A549 (cell line): Measurements from ENCODE around the gene CEP164.

Experiments
- CBX8 ChIP-seq: fragments of 200-600 bp; sonication (generic); IDR thresholded peaks from 2 replicates; pipeline ENCODE4 v1.6.1; 2016
- FOSL2 ChIP-seq, 2 experiments: fragments of 450-650 bp in 1 of 2; fragments of >200 bp in 1 of 2; sonication (Bioruptor Twin) in 1 of 2; formaldehyde crosslinking; IDR thresholded peaks; 2 replicates each; pipeline versions ENCODE4 v1.5.0 to v1.6.1; 2016 to 2020; ENCODE audit warnings: mild to moderate bottlenecking in 1 of 2, moderate library complexity in 1 of 2
- HDAC2 ChIP-seq: fragments of 200-600 bp; sonication (generic); IDR thresholded peaks from 2 replicates; pipeline ENCODE4 v1.6.1; 2016
- MAFK ChIP-seq: fragments of 450-650 bp; IDR thresholded peaks from 2 replicates; pipeline ENCODE4 v1.6.1; 2014; ENCODE audit not compliant: partially characterized antibody
- POLR2A ChIP-seq: IDR thresholded peaks from 2 replicates; pipeline ENCODE4 v1.6.1; 2012; ENCODE audit warnings: mild to moderate bottlenecking, low read length
- RAD21 ChIP-seq, 2 experiments: fragments of >200 bp in 1 of 2; sonication (Bioruptor Twin) in 1 of 2; formaldehyde crosslinking in 1 of 2; IDR thresholded peaks in 1 of 2; conservative IDR thresholded peaks in 1 of 2; 2 replicates in 1 of 2; 3 replicates in 1 of 2; pipeline ENCODE4 v1.6.1; 2012 to 2018; ENCODE audit warnings: inconsistent platforms in 1 of 2
- RCOR1 ChIP-seq: fragments of 150-350 bp; IDR thresholded peaks from 2 replicates; pipeline ENCODE4 v1.6.1; 2014; ENCODE audit warnings: antibody characterized with exemption, low read length, low read depth
- RNF2 ChIP-seq: fragments of 200-600 bp; sonication (generic); IDR thresholded peaks from 2 replicates; pipeline ENCODE4 v1.6.1; 2016; ENCODE audit warnings: low read depth, mild to moderate bottlenecking, antibody characterized with exemption, moderate library complexity, borderline replicate concordance
- ZNF302 ChIP-seq: fragments of 250-450 bp; sonication (Bioruptor Pico); IDR thresholded peaks from 2 replicates; pipeline ENCODE4 v1.9.0; 2021; ENCODE audit warnings: inconsistent platforms, mild to moderate bottlenecking, moderate library complexity
- TF ChIP-seq, protein P1 (sequence below): fragments of 450-650 bp; IDR thresholded peaks from 2 replicates; pipeline ENCODE4 v1.6.1; 2014; ENCODE audit warnings: antibody characterized with exemption
- TF ChIP-seq, protein P2 (sequence below): fragments of >200 bp; sonication (Bioruptor Twin); formaldehyde crosslinking; IDR thresholded peaks from 3 replicates; pipeline ENCODE4 v1.5.1; 2016
- TF ChIP-seq, protein P3 (sequence below): fragments of 200-600 bp; sonication (generic); IDR thresholded peaks from 2 replicates; pipeline ENCODE4 v1.6.1; 2016; ENCODE audit warnings: antibody characterized with exemption, mild to moderate bottlenecking, moderate library complexity

DNA sequence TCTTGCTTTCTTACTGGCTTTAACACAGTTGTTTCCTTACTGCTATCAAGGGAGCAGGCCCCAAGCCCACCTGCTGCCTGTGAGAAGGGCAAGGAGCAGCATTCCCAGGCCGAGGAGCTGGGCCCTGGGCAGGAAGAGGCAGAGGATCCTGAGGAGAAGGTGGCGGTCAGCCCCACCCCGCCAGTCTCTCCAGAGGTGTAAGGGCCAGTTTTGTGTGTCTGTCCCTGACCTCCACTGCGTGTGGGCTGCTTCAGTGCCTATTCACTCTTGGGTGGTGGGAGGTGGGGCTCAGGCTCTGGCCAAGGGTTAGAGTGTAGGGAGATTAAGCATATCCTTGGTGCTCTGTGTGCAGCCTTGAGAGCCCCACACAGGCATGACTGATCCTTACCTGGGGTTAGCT, 55.1 kb downstream of the CEP164 start:
- TF ChIP-seq RAD21 (conservative IDR thresholded peaks at IDR 0.05 in 1 of 2, IDR thresholded peaks at IDR 0.05 in 1 of 2) (no peak), MAFK (no peak), ZNF302 (CRISPR knock-in tag) (no peak), POLR2A (no peak), FOSL2 (IDR thresholded peaks at IDR 0.05) (no peak), FOSL2 (CRISPR knock-in tag; IDR thresholded peaks at IDR 0.05) (no peak), HDAC2 (no peak), RCOR1 (no peak), CBX8 (no peak), RNF2 (no peak)
- TF ChIP-seq, protein P1, sequence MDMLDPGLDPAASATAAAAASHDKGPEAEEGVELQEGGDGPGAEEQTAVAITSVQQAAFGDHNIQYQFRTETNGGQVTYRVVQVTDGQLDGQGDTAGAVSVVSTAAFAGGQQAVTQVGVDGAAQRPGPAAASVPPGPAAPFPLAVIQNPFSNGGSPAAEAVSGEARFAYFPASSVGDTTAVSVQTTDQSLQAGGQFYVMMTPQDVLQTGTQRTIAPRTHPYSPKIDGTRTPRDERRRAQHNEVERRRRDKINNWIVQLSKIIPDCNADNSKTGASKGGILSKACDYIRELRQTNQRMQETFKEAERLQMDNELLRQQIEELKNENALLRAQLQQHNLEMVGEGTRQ: no peak
- TF ChIP-seq, protein P2, sequence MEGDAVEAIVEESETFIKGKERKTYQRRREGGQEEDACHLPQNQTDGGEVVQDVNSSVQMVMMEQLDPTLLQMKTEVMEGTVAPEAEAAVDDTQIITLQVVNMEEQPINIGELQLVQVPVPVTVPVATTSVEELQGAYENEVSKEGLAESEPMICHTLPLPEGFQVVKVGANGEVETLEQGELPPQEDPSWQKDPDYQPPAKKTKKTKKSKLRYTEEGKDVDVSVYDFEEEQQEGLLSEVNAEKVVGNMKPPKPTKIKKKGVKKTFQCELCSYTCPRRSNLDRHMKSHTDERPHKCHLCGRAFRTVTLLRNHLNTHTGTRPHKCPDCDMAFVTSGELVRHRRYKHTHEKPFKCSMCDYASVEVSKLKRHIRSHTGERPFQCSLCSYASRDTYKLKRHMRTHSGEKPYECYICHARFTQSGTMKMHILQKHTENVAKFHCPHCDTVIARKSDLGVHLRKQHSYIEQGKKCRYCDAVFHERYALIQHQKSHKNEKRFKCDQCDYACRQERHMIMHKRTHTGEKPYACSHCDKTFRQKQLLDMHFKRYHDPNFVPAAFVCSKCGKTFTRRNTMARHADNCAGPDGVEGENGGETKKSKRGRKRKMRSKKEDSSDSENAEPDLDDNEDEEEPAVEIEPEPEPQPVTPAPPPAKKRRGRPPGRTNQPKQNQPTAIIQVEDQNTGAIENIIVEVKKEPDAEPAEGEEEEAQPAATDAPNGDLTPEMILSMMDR: no peak
- TF ChIP-seq, protein P3, sequence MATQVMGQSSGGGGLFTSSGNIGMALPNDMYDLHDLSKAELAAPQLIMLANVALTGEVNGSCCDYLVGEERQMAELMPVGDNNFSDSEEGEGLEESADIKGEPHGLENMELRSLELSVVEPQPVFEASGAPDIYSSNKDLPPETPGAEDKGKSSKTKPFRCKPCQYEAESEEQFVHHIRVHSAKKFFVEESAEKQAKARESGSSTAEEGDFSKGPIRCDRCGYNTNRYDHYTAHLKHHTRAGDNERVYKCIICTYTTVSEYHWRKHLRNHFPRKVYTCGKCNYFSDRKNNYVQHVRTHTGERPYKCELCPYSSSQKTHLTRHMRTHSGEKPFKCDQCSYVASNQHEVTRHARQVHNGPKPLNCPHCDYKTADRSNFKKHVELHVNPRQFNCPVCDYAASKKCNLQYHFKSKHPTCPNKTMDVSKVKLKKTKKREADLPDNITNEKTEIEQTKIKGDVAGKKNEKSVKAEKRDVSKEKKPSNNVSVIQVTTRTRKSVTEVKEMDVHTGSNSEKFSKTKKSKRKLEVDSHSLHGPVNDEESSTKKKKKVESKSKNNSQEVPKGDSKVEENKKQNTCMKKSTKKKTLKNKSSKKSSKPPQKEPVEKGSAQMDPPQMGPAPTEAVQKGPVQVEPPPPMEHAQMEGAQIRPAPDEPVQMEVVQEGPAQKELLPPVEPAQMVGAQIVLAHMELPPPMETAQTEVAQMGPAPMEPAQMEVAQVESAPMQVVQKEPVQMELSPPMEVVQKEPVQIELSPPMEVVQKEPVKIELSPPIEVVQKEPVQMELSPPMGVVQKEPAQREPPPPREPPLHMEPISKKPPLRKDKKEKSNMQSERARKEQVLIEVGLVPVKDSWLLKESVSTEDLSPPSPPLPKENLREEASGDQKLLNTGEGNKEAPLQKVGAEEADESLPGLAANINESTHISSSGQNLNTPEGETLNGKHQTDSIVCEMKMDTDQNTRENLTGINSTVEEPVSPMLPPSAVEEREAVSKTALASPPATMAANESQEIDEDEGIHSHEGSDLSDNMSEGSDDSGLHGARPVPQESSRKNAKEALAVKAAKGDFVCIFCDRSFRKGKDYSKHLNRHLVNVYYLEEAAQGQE: no peak
